ENCODE results near the gene SART3.

Gene SART3

DNA sequence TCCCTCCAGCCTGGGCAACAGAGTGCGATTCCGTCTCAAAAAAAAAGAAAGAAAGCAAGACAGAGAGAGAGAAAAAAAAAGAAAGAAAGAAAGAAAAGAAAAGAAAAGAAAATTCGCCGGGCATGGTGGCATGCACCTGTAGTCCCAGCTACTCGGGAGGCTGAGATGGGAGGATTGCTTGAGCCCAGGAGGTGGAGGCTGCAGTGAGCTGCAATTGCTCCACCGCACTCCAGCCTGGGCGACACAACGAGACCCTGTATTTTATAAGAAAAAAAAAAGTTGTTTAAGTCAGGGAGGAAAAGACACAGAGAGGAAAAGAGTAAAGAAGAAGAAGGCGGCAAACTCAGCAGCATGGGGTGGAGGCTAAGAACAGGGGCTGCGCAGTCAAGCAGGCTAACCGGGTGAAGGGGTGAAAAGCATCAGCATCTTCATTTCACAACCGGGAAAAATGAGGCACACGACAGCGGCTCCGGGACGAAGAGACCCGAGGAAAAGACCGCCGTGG, 46.5 kb downstream of the SART3 start:
- no peak for DNase-seq
- H2AFZ ChIP-seq (ENCODE audit: low read depth, low read length): no peak overlapping the region
- H2BK15ac ChIP-seq (ENCODE audit: low read depth, poor library complexity, severe bottlenecking): no peak overlapping the region
- H2BK5ac ChIP-seq (ENCODE audit: low read depth, low read length, poor library complexity, severe bottlenecking): no peak overlapping the region
- H3K9me3 ChIP-seq (ENCODE audit: control insufficient read depth, low read length): no peaks in the 10 kb centered on the region
- H3K27me3 ChIP-seq (ENCODE audit: control insufficient read depth in 1 of 2, insufficient read depth in 1 of 2, low read length in 2 of 2): peaks cover 0 to 3% of the 10 kb centered on the region in 2 experiments
- no peak overlapping the region for H2BK12ac ChIP-seq (ENCODE audit: low read length in 2 of 2)
- no peak overlapping the region for H2BK120ac ChIP-seq (ENCODE audit: low read depth, low read length)
- peaks cover 16% of the 10 kb centered on the region for H3K4me1 ChIP-seq (ENCODE audit: control insufficient read depth, insufficient read depth, low read depth, low read length)
- H3K36me3 ChIP-seq (ENCODE audit: control insufficient read depth in 1 of 2, insufficient read depth in 2 of 2, low read depth in 1 of 2, low read length in 2 of 2): peaks cover 25 to 27% of the 10 kb centered on the region in 2 experiments
- no peak overlapping the region for H3K18ac ChIP-seq (ENCODE audit: low read depth in 1 of 2, low read length in 2 of 2)
- peak overlapping the region; percentile 45 for H3K9ac ChIP-seq (ENCODE audit: low read length)
- no peak overlapping the region for H4K8ac ChIP-seq (ENCODE audit: low read length)
- WGBS: 31% methylated on average over 19 of the region's 19 CpGs
- H3K4me3 ChIP-seq (ENCODE audit: insufficient read depth in 1 of 2, low read depth in 1 of 2, low read length in 2 of 2): peak overlapping the region in 1 of 2 experiments; percentile 91
- peak overlapping the region; percentile 62 for H3K4me2 ChIP-seq (ENCODE audit: low read length, poor library complexity, severe bottlenecking)
- no peak overlapping the region for H3K23ac ChIP-seq (ENCODE audit: low read length in 2 of 2)
- no peak overlapping the region for H4K91ac ChIP-seq (ENCODE audit: low read length)
- H3K4ac ChIP-seq (ENCODE audit: low read depth in 1 of 2, low read length in 2 of 2): no peak overlapping the region
- H3K14ac ChIP-seq (ENCODE audit: low read length in 2 of 2): no peak overlapping the region
- H3K79me1 ChIP-seq (replicated peaks; ENCODE audit: low read length, poor library complexity, severe bottlenecking): peaks cover 32% of the 10 kb centered on the region
- H3K27ac ChIP-seq (ENCODE audit: low read length, poor library complexity, severe bottlenecking): no peak overlapping the region
- H2AK5ac ChIP-seq (ENCODE audit: low read length, severe bottlenecking): no peak overlapping the region

DNA sequence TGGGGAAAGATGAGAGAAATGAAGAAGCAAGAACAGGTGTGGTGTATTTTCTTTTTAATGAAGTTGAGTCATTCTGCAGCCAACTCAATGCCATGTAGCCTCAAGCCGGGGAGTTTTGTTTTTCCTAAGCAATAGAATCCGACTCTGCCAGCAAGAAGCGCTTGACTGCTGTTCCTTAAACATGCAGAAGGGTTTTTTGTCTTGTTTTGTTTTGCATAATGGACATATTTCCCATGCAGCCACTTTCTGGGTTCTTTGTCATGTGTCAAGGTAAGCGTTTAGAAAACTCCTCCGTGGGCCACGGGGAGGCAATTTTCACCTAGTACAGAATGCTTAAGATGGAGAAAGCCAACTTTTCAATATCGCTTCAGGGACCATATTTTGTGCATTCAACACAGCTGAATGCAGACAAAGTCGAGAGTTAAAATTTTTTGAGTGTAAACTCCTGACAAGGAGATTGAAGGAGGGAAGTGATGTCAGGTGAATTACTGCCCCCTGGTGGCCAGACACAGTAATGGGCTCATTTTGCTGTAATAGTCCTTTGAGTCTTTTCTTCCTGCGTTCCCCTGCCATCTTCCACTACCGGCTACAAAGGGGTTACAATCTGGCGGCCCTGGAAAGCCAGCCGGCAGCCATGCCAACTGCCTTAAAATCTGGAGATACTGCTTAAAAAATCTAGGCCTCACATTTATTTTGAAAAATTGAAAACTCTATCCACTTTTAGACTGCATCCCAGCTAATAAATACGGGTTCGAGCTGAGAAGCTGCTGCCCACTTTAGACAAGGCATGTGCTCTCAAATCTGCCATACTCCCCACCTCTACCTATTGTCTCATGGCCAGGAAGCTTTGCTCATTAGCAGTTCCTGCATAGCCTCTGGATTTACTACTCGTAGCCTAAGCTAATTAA, 49.1 kb downstream of the SART3 start:
- no peak overlapping the region for H3K23ac ChIP-seq (ENCODE audit: low read length in 2 of 2)
- no peak overlapping the region for H2BK120ac ChIP-seq (ENCODE audit: low read depth, low read length)
- peak; percentile 73 for DNase-seq
- H2BK15ac ChIP-seq (ENCODE audit: low read depth, poor library complexity, severe bottlenecking): no peak overlapping the region
- no peak overlapping the region for H3K4me3 ChIP-seq (ENCODE audit: insufficient read depth in 1 of 2, low read depth in 1 of 2, low read length in 2 of 2)
- 36% methylated on average over 14 of the region's 15 CpGs for WGBS
- H2BK12ac ChIP-seq (ENCODE audit: low read length in 2 of 2): no peak overlapping the region
- peaks cover 13% of the 10 kb centered on the region for H3K4me1 ChIP-seq (ENCODE audit: control insufficient read depth, insufficient read depth, low read depth, low read length)
- peaks cover 14% of the 10 kb centered on the region for H3K79me1 ChIP-seq (replicated peaks; ENCODE audit: low read length, poor library complexity, severe bottlenecking)
- no peak overlapping the region for H3K14ac ChIP-seq (ENCODE audit: low read length in 2 of 2)
- no peaks in the 10 kb centered on the region for H3K9me3 ChIP-seq (ENCODE audit: control insufficient read depth, low read length)
- H3K18ac ChIP-seq (ENCODE audit: low read depth in 1 of 2, low read length in 2 of 2): no peak overlapping the region
- H3K9ac ChIP-seq (ENCODE audit: low read length): no peak overlapping the region
- no peak overlapping the region for H4K8ac ChIP-seq (ENCODE audit: low read length)
- H4K91ac ChIP-seq (ENCODE audit: low read length): no peak overlapping the region
- no peak overlapping the region for H2AK5ac ChIP-seq (ENCODE audit: low read length, severe bottlenecking)
- H2BK5ac ChIP-seq (ENCODE audit: low read depth, low read length, poor library complexity, severe bottlenecking): no peak overlapping the region
- no peak overlapping the region for H3K27ac ChIP-seq (ENCODE audit: low read length, poor library complexity, severe bottlenecking)
- no peak overlapping the region for H3K4ac ChIP-seq (ENCODE audit: low read depth in 1 of 2, low read length in 2 of 2)
- no peak overlapping the region for H2AFZ ChIP-seq (ENCODE audit: low read depth, low read length)
- peaks cover 7 to 9% of the 10 kb centered on the region in 2 experiments for H3K27me3 ChIP-seq (ENCODE audit: control insufficient read depth in 1 of 2, insufficient read depth in 1 of 2, low read length in 2 of 2)
- H3K36me3 ChIP-seq (ENCODE audit: control insufficient read depth in 1 of 2, insufficient read depth in 2 of 2, low read depth in 1 of 2, low read length in 2 of 2): peaks cover 0 to 3% of the 10 kb centered on the region in 2 experiments
- no peak overlapping the region for H3K4me2 ChIP-seq (ENCODE audit: low read length, poor library complexity, severe bottlenecking)

DNA sequence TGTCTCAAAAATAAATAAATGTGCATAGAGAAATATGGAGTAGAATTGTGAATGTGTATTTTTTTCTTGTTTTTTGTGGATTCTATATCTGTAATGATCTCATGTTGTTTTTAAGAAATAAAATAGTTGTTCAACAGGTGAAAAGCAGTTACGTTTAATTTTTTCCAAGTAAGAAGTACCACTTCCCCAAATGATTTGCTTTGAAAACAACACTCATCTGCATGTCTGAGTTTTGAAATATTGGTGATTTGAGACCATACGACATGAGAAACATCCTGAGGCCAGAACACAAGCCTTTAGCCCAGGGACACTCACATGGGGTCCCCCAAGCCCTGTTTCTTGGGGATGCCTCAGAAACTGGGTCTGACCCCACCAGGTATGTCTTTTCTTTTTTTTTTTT, 50.1 kb downstream of the SART3 start:
- H3K4me3 ChIP-seq (ENCODE audit: insufficient read depth in 1 of 2, low read depth in 1 of 2, low read length in 2 of 2): no peak overlapping the region
- peaks cover 4% of the 10 kb centered on the region for H3K79me1 ChIP-seq (replicated peaks; ENCODE audit: low read length, poor library complexity, severe bottlenecking)
- H3K27ac ChIP-seq (ENCODE audit: low read length, poor library complexity, severe bottlenecking): no peak overlapping the region
- no peak overlapping the region for H2BK15ac ChIP-seq (ENCODE audit: low read depth, poor library complexity, severe bottlenecking)
- peaks cover 7% of the 10 kb centered on the region for H3K4me1 ChIP-seq (ENCODE audit: control insufficient read depth, insufficient read depth, low read depth, low read length)
- H2BK120ac ChIP-seq (ENCODE audit: low read depth, low read length): no peak overlapping the region
- no peak overlapping the region for H4K91ac ChIP-seq (ENCODE audit: low read length)
- H3K9me3 ChIP-seq (ENCODE audit: control insufficient read depth, low read length): no peaks in the 10 kb centered on the region
- no peak overlapping the region for H3K23ac ChIP-seq (ENCODE audit: low read length in 2 of 2)
- no peak overlapping the region for H2AK5ac ChIP-seq (ENCODE audit: low read length, severe bottlenecking)
- H3K9ac ChIP-seq (ENCODE audit: low read length): no peak overlapping the region
- H3K18ac ChIP-seq (ENCODE audit: low read depth in 1 of 2, low read length in 2 of 2): no peak overlapping the region
- no peaks in the 10 kb centered on the region for H3K36me3 ChIP-seq (ENCODE audit: control insufficient read depth in 1 of 2, insufficient read depth in 2 of 2, low read depth in 1 of 2, low read length in 2 of 2)
- no peak overlapping the region for H2AFZ ChIP-seq (ENCODE audit: low read depth, low read length)
- H2BK12ac ChIP-seq (ENCODE audit: low read length in 2 of 2): no peak overlapping the region
- DNase-seq: no peak
- H4K8ac ChIP-seq (ENCODE audit: low read length): no peak overlapping the region
- WGBS: 94% methylated on average over 1 of the region's 2 CpGs
- no peak overlapping the region for H2BK5ac ChIP-seq (ENCODE audit: low read depth, low read length, poor library complexity, severe bottlenecking)
- peaks cover 7 to 13% of the 10 kb centered on the region in 2 experiments for H3K27me3 ChIP-seq (ENCODE audit: control insufficient read depth in 1 of 2, insufficient read depth in 1 of 2, low read length in 2 of 2)
- no peak overlapping the region for H3K4ac ChIP-seq (ENCODE audit: low read depth in 1 of 2, low read length in 2 of 2)
- no peak overlapping the region for H3K4me2 ChIP-seq (ENCODE audit: low read length, poor library complexity, severe bottlenecking)
- no peak overlapping the region for H3K14ac ChIP-seq (ENCODE audit: low read length in 2 of 2)

DNA sequence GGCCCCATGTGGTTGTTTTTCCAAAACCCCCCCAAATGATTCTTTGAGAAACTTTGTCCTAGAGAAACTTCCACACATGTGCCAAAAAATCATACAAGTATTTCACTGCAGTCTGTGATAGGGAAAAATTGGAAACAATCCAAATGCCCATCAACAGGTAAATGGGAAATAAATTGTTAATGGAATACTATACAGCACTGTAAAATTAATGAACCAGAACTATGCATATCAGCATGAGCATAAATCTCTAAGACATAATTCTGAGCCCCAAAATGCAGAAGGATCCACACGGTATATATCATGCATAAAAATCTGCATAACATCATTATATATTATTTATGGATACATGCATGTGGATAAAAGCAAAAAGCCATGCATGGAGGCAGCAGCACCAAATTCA, 51.2 kb downstream of the SART3 start:
- Histone ChIP-seq H3K27me3 (ENCODE audit: control insufficient read depth in 1 of 2, insufficient read depth in 1 of 2, low read length in 2 of 2) (peaks cover 7 to 19% of the 10 kb centered on the region in 2 experiments), H2BK15ac (ENCODE audit: low read depth, poor library complexity, severe bottlenecking) (no peak overlapping the region), H3K4me1 (ENCODE audit: control insufficient read depth, insufficient read depth, low read depth, low read length) (peaks cover 2% of the 10 kb centered on the region), H3K4me2 (ENCODE audit: low read length, poor library complexity, severe bottlenecking) (no peak overlapping the region), H3K4ac (ENCODE audit: low read depth in 1 of 2, low read length in 2 of 2) (no peak overlapping the region), H3K18ac (ENCODE audit: low read depth in 1 of 2, low read length in 2 of 2) (no peak overlapping the region), H3K4me3 (ENCODE audit: insufficient read depth in 1 of 2, low read depth in 1 of 2, low read length in 2 of 2) (no peak overlapping the region), H3K14ac (ENCODE audit: low read length in 2 of 2) (no peak overlapping the region), H3K23ac (ENCODE audit: low read length in 2 of 2) (no peak overlapping the region), H2AFZ (ENCODE audit: low read depth, low read length) (no peak overlapping the region), H3K9ac (ENCODE audit: low read length) (no peak overlapping the region), H3K27ac (ENCODE audit: low read length, poor library complexity, severe bottlenecking) (no peak overlapping the region), H2BK5ac (ENCODE audit: low read depth, low read length, poor library complexity, severe bottlenecking) (no peak overlapping the region), H2BK120ac (ENCODE audit: low read depth, low read length) (no peak overlapping the region), H2AK5ac (ENCODE audit: low read length, severe bottlenecking) (no peak overlapping the region), H3K79me1 (replicated peaks; ENCODE audit: low read length, poor library complexity, severe bottlenecking) (no peaks in the 10 kb centered on the region), H4K8ac (ENCODE audit: low read length) (no peak overlapping the region), H3K36me3 (ENCODE audit: control insufficient read depth in 1 of 2, insufficient read depth in 2 of 2, low read depth in 1 of 2, low read length in 2 of 2) (no peaks in the 10 kb centered on the region), H2BK12ac (ENCODE audit: low read length in 2 of 2) (no peak overlapping the region), H4K91ac (ENCODE audit: low read length) (no peak overlapping the region), H3K9me3 (ENCODE audit: control insufficient read depth, low read length) (no peaks in the 10 kb centered on the region)
- DNase-seq: no peak
- no CpG with 5 or more reads among the region's 1 CpG for whole genome bisulfite sequencing
